Measurements from ENCODE around the gene WDR82.
A peak's percentile ranks its signal among the peaks of the same experiment; 100 is the strongest.

WDR82 gene

GRCh38 chr3:52248165-52248541 is 30.3 kb downstream of the WDR82 start:
- no peak overlapping the region for H3K4me3 ChIP-seq (ENCODE audit: low read depth, low read length)
- no peak for TF ChIP-seq CTCF (IDR thresholded peaks at IDR 0.05; ENCODE audit: insufficient read depth, low read depth, low read length, missing control alignments)
- no peak for DNase-seq (ENCODE audit: low read depth)

- H3K4me3 ChIP-seq (ENCODE audit: low read depth, low read length), result no peak overlapping the region
- no peak for DNase-seq (ENCODE audit: low read depth)
- no peak for TF ChIP-seq CTCF (IDR thresholded peaks at IDR 0.05; ENCODE audit: insufficient read depth, low read depth, low read length, missing control alignments)
These were observed 30.9 kb downstream of the WDR82 start for GRCh38 chr3:52247409-52248164.

GRCh38 chr3:52246728-52247408 is 31.6 kb downstream of the WDR82 start:
- peak; percentile 33 for DNase-seq (ENCODE audit: low read depth)
- no peak for TF ChIP-seq CTCF (IDR thresholded peaks at IDR 0.05; ENCODE audit: insufficient read depth, low read depth, low read length, missing control alignments)
- peak overlapping the region; percentile 86 for H3K4me3 ChIP-seq (ENCODE audit: low read depth, low read length)

- no peak for DNase-seq (ENCODE audit: low read depth)
- H3K4me3 ChIP-seq (ENCODE audit: low read depth, low read length), result peak overlapping the region; percentile 86
- TF ChIP-seq CTCF (IDR thresholded peaks at IDR 0.05; ENCODE audit: insufficient read depth, low read depth, low read length, missing control alignments), result no peak
These were observed 32.2 kb downstream of the WDR82 start for GRCh38 chr3:52246264-52246620.

- DNase-seq (ENCODE audit: low read depth), result peak; percentile 54
- no peak for TF ChIP-seq CTCF (IDR thresholded peaks at IDR 0.05; ENCODE audit: insufficient read depth, low read depth, low read length, missing control alignments)
- H3K4me3 ChIP-seq (ENCODE audit: low read depth, low read length), result peak within 1 kb of the TSS; percentile 86
These were observed 32.9 kb downstream of the WDR82 start, which contains the start of gene PPM1M for GRCh38 chr3:52245322-52246263. Gene PPM1M (plus strand): TSS chr3:52245759. CDS start chr3:52245825, 66 bp downstream.

- peak overlapping the region; percentile 74 for H3K4me3 ChIP-seq (ENCODE audit: low read depth, low read length)
- no peak for TF ChIP-seq CTCF (IDR thresholded peaks at IDR 0.05; ENCODE audit: insufficient read depth, low read depth, low read length, missing control alignments)
- DNase-seq (ENCODE audit: low read depth), result peak; percentile 89
These were observed 34.4 kb downstream of the WDR82 start for GRCh38 chr3:52243791-52244628.

All from GM12865 (cell line).